Right kidney (tissue), 1 donor: Measurements from ENCODE around the gene RGL2.

Experiments used
- DNase-seq: peaks from one replicate; pipeline ENCODE4 v3.0.0-alpha.2; 2016

RGL2 gene

DNA sequence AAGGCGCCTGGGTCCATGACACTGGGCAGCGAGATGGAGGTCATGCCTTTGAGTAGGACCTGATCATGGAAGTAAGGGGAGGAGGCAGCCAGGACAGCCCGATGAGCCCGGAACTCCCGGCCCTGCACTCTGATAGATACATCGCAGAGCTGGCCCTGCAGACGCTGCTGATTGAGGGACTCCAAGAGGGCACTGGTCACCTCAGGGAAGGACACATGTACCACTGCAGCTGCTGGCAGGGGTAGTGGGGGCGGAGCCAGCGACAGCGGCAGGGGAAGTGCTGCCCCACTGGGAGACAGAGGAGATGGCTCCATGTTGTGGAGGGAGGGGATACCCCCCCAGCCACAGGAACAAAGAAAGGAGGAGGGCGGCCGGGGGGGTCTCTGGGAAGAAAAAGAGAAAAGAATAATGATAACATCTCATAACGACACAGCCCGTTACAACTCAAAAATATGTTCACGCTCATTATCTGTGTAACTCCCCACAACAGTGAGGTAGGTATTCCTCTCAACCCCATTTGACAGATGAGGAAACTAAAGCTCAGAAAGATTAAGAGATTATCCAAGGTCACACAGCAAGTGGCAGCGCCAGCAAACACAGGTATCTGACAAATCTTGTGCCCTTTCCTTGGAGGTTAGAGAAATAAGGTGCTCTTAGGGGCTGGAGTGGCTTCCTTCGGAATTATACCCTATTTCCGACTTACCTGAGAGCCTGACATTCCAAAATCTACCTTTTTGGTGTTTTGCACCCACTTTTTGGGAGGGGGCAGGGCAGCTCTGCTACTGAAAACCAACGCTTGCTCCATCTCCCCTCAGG is 18.1 kb upstream of the RGL2 start:
- no peak for DNase-seq

- no peak for DNase-seq
Observed at GRCh38 chr6:33315793-33316602, 17.3 kb upstream of the RGL2 start.

GRCh38 chr6:33314943-33315792 is 16.4 kb upstream of the RGL2 start:
- peak; percentile 50 for DNase-seq

DNA sequence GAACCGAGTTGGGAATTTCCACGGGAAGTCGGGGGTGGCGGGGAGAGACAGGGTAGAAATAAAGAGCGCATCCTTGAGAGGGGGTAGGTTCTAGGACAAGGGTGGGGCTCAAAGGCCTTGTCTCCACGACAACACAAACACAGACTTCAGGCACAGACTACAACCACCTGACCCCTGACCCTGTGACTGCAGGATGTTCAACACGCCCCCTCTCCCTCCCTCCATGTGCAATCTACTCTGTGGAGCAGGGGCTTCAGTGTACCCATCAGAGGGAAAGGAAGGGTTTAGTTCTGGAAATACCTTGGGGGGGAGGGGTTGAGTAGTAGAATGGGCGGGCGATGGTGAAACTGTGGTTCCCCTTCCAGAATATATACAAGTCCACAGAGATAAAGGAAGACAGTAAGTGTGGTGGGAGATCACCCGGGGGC is 15.8 kb upstream of the RGL2 start:
- DNase-seq = peak; percentile 60

DNA sequence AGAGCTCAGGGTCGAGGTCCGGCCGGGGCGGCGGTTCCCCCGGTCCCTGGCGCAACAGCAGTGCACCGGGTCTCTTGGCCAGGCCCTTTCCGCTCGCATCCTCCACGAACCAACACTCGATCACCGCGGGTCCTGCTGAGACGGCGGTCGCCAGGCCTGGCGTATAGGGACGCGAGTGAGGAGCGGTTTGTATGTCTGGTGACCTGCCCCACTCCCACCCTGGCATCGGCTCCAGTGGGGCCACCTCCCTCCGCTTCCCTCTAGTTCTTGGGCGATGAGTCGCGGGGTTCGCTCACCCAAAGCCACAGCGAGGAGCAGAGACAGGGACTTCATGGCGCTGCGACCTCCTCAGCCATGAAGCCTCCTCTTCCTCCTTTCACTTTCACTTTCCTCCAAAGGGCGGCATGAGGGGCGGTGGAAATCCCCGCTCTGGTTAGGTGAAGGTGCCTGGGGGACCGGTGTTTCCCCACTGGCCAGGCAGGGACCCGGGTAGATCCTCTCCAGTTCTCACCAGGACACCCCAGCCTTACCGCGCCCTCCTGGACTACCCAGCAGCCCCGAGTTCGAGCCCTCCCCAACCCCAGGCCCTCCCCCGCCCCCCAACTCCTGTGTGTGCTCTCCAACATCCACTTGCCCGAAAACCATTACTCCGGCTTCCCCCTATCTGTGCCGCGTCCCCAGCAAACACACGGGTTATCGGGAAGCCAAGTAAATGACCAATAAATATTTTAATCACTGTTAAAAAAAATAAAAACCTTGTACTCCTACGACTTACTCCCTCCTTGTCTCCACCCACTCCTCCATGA is 15.2 kb upstream of the RGL2 start, which contains the start of gene TAPBP:
Gene TAPBP (minus strand): TSS at position 370 of the 806 bp plus-strand sequence. CDS start 37 bp downstream, at position 333.
- peak; percentile 88 for DNase-seq

- peak; percentile 69 for DNase-seq
Observed at GRCh38 chr6:33313105-33313708, 14.5 kb upstream of the RGL2 start.

- DNase-seq = peak; percentile 67
Observed at GRCh38 chr6:33312361-33313104, 13.8 kb upstream of the RGL2 start.

DNA sequence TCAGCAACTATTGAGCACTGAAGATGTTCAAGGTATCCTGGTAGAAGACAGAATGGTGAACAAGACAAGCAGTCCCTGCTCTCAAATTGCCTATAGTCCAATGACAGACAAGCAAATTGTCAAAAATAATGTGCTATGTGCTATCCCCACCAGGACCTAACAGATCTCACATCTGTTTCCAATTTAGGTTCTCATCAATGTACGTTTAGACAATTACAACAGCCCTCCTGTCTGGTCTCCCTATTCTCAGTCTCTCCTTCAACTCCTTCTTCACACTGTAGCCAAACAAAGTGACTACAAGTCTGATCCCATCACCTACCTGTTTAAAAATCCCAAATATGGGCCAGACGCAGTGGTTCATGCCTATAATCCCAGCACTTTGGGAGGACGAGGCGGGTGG is 7.6 kb upstream of the RGL2 start:
- DNase-seq = no peak

DNA sequence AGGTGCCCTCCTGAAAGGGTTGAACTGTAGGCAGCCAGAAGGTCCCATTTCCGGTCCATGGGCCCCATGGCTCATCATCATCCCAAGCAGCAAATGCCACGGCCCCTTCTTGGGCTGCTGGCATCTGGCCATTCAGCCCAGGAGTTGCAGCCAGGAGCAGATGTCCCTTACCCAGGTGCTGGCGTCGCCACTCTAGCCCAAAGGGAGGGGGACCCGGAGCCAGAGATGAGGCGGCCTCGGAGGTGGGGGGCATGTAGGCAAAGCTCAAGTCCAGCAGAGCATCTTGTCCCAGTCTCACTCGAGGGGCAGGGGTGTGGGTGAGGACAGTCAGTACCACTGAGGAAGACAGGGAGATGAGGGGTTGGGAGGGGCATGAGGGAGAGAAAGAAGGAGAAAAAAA is 6.3 kb upstream of the RGL2 start:
- no peak for DNase-seq

GRCh38 chr6:33304216-33304615 is 5.5 kb upstream of the RGL2 start:
- no peak for DNase-seq

- DNase-seq = no peak
Observed at GRCh38 chr6:33301877-33302276, 3.1 kb upstream of the RGL2 start.

- peak; percentile 90 for DNase-seq
Observed at GRCh38 chr6:33299237-33299944, 649 bp upstream of the RGL2 start.

DNA sequence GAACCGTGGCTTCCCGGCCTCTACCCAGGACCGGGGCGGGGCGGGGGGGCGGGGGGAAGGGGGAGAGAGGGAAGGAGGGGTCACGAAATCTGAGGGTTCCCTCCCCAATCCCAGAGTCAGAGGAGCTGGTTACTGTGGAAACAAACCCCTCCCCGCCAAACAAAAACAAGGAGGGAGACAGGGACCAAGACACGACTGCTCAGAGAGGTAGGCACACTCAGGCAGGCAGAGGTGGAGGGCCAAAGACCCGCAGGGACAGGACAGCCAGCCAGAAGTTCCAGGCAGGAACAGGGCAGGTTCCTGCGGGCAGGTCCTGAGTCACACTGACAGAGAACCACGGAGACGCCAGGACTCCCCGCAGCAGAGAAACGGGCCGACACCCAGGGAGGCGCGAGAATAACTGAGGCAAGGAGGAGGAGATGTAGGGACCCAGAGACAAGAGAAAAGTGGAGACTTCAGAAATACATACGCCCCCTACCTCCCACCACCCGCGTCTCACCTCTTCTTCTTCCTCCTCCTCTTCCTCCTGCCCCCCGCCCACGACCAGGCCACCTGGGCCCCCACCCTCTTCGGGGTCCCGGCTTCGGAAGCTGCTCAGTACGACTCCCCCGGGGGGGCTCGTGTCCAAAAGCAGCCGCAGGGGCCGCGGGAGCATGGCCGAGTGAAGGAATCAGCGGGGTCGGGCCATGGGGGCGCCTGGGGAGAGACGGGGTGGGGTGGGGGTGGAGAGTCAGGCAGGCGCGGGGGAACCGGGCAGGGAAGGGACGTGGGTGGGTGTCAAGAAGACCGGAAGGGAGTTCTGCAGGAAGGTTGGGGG is 578 bp downstream of the RGL2 start:
- DNase-seq = peak; percentile 67

GRCh38 chr6:33297406-33297955 is 1.3 kb downstream of the RGL2 start:
- DNase-seq = peak; percentile 69

DNA sequence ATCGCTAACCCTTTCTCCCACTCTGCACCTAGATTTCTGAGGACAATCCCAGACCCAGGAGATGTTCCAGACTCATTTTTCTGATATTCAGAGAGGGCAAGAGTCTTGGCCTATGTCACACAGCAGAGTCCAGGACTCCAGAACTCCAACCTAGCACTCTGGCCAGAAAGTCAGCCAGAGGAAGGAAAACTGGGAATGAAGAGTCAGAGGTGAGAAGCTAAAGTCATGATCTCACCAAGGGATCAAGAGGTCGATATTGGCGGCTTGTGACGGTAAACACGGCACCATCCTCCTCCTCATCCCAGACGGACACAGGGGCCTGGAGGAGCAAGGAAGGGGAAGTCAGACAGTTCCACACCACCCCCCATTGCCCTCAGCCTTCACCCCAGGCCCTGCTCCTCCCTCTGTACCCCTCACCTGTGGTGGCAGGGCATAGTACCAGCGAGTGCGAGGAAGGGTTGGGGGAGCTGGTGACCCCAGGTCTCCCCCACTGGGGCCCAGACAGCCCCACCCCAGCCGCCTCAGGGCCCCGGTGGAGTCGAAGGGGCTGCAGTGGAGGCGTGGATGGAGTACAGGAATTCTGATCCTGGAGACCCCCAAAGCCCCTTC is 1.8 kb downstream of the RGL2 start:
- no peak for DNase-seq

DNA sequence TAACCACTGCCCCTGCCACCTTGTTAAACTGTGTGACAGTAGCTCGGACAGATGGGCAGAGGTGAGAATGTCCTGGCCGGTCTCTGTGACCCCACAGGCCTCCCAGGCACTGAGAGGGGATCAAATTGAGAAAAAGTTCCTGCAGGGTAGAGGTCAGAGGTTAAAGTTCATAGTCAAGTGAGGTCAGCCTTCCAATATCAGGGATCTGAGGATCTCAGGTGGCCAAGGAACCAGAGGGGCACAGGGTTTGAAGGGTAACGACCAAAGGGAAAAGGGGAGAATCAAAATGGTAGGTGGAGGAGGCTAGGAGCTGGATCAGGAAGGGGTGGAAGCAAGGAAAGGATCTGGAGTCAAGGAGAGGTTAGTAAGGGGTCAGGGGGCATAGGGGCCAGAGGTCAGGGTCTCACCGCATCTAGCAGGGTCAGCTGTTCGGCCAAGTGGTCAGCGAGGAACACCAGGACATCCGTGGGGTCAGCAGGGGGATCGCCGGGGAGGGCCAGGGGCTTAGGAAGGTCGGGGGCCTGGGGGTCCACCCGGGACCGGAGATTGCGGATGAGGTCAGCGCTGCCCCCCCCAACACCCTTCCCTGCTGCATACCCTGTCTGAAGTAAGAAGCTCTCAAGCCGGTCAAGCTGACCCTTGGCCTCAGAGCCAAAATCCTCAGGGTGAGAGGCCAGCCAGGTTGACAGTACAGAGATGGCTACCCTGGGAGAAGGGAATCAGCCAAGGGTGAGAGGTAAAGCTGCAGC is 2.9 kb downstream of the RGL2 start:
- DNase-seq = no peak
